DMS53 treated with DMSO at 0.1 percent for 48 hours (cell line): ENCODE results near the gene SPANXN1.
A peak's percentile ranks its signal among the peaks of the same experiment; 100 is the strongest.
"Not testable (repeated sequence)": the region's sequence is repeated elsewhere in the genome, so short reads cannot be mapped to it uniquely, and the experiment has no call there.

Experiments used
- DNase-seq: peaks from one replicate; lab custom pipeline; 2025; ENCODE audit not compliant: unreplicated experiment; lab: John Stamatoyannopoulos, UW

SPANXN1 gene, protein sequence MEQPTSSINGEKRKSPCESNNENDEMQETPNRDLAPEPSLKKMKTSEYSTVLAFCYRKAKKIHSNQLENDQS

GRCh38 chrX:145247203-145247602 is at the start of gene SPANXN1:
Gene SPANXN1 (plus strand): TSS chrX:145247503. CDS start chrX:145247587, 84 bp downstream.
- DNase-seq = not testable (repeated sequence)

DNA sequence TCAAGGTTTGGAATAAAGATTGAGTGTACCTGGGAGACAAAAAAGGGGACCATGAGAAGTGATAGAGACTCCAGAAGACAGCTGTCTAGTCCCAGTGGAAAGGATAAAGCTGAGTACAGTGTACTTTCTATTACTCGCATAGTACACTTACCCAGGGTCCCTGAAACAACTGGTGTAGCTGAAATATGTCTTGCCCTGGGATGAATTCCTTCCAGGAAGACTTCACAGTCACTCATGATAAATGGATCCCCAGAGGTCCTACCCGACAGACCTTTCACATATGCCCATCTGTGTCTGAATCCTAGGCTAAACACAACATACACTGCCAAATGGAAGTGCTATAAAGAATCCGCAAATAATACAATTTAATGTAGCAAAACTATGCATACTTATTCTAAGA is 48.2 kb upstream of the SPANXN1 start:
- no peak for DNase-seq

- peak; percentile 0 for DNase-seq
Measured at GRCh38 chrX:145213504-145213903, 33.8 kb upstream of the SPANXN1 start.

DNA sequence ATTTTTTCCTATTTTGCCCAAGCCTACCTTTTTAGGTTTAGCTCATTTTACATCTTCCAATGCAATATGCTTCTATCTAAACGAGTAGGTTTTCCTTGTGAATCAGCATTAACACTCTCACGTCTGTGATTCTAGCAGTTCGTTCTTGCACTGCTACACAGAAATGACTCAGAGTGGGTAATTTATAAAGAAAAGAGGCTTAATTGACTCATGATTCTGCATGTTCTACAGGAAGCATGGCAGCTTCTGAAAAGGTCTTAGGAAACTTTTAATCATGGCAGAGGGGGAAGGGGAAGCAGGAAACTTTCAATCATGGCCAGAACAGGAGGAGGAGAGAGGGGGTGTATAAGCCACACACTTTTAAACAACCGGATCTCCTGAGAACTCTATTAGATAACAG is 44.9 kb downstream of the SPANXN1 start:
- DNase-seq = no peak
